ENCODE results near the gene NDUFAF8. TPM values are rescaled to one million over a fixed set of nuclear protein-coding genes. Genes with fewer than 3 reads are reported as not detected.

The NDUFAF8 gene
- total RNA-seq, 1 donor from 2014 or later, result 47.6 TPM

GRCh38 chr17:81245024-81245664, 6.0 kb downstream of the NDUFAF8 start:
- no peak for TF ChIP-seq CTCF (IDR thresholded peaks at IDR 0.05; ENCODE audit: unreplicated experiment)
- DNase-seq (ENCODE audit: low spot score in 2 of 2, unreplicated experiment in 2 of 2), result no peak
- H3K9me3 Mint-ChIP-seq, result no peaks in the 10 kb centered on the region
- H3K36me3 Mint-ChIP-seq, result peaks cover 5% of the 10 kb centered on the region
- no peaks in the 10 kb centered on the region for H3K27me3 Mint-ChIP-seq (ENCODE audit: low read depth)
- no peak overlapping the region for H3K4me3 Mint-ChIP-seq
- H3K4me1 Mint-ChIP-seq, result peaks cover 5% of the 10 kb centered on the region
- no peak overlapping the region for H3K27ac Mint-ChIP-seq

GRCh38 chr17:81245665-81246342, 6.7 kb downstream of the NDUFAF8 start:
- Mint-ChIP-seq H3K27me3 (ENCODE audit: low read depth) (no peaks in the 10 kb centered on the region), H3K4me3 (no peak overlapping the region), H3K27ac (no peak overlapping the region), H3K9me3 (no peaks in the 10 kb centered on the region), H3K4me1 (peaks cover 1% of the 10 kb centered on the region), H3K36me3 (peaks cover 5% of the 10 kb centered on the region)
- TF ChIP-seq CTCF (IDR thresholded peaks at IDR 0.05; ENCODE audit: unreplicated experiment), result no peak
- no peak for DNase-seq (ENCODE audit: low spot score in 2 of 2, unreplicated experiment in 2 of 2)

GRCh38 chr17:81246343-81246670, 7.2 kb downstream of the NDUFAF8 start:
- Mint-ChIP-seq H3K27ac (no peak overlapping the region), H3K27me3 (ENCODE audit: low read depth) (no peaks in the 10 kb centered on the region), H3K4me1 (no peaks in the 10 kb centered on the region), H3K9me3 (no peaks in the 10 kb centered on the region), H3K36me3 (peaks cover 5% of the 10 kb centered on the region), H3K4me3 (no peak overlapping the region)
- no peak for DNase-seq (ENCODE audit: low spot score in 2 of 2, unreplicated experiment in 2 of 2)
- no peak for TF ChIP-seq CTCF (IDR thresholded peaks at IDR 0.05; ENCODE audit: unreplicated experiment)

- DNase-seq (ENCODE audit: low spot score in 2 of 2, unreplicated experiment in 2 of 2), result no peak
These were observed 7.7 kb downstream of the NDUFAF8 start for GRCh38 chr17:81246679-81247338.

GRCh38 chr17:81247339-81247990, 8.3 kb downstream of the NDUFAF8 start:
- no peak for DNase-seq (ENCODE audit: low spot score in 2 of 2, unreplicated experiment in 2 of 2)
- peaks cover 2% of the 10 kb centered on the region for H3K36me3 Mint-ChIP-seq
- H3K4me3 Mint-ChIP-seq, result no peak overlapping the region
- no peak overlapping the region for H3K27ac Mint-ChIP-seq
- H3K9me3 Mint-ChIP-seq, result no peaks in the 10 kb centered on the region
- H3K4me1 Mint-ChIP-seq, result no peaks in the 10 kb centered on the region
- no peaks in the 10 kb centered on the region for H3K27me3 Mint-ChIP-seq (ENCODE audit: low read depth)
- no peak for TF ChIP-seq CTCF (IDR thresholded peaks at IDR 0.05; ENCODE audit: unreplicated experiment)

More at GRCh38 chr17:81246679-81247338, 7.7 kb downstream of the NDUFAF8 start:
- no peaks in the 10 kb centered on the region for H3K27me3 Mint-ChIP-seq (ENCODE audit: low read depth)
- H3K36me3 Mint-ChIP-seq, result peaks cover 2% of the 10 kb centered on the region
- no peak overlapping the region for H3K27ac Mint-ChIP-seq
- H3K4me1 Mint-ChIP-seq, result no peaks in the 10 kb centered on the region
- H3K4me3 Mint-ChIP-seq, result no peak overlapping the region
- no peak for TF ChIP-seq CTCF (IDR thresholded peaks at IDR 0.05; ENCODE audit: unreplicated experiment)
- H3K9me3 Mint-ChIP-seq, result no peaks in the 10 kb centered on the region

All from mesothelial cell of epicardium (in vitro differentiated cells).